ENCODE measurements around the gene HOMER2.
"Not testable (repeated sequence)": the region's sequence is repeated elsewhere in the genome, so short reads cannot be mapped to it uniquely, and the experiment has no call there.

The HOMER2 gene

GRCh38 chr15:82830427-82831173 is 121.9 kb downstream of the HOMER2 start:
- DNase-seq = no peak

DNA sequence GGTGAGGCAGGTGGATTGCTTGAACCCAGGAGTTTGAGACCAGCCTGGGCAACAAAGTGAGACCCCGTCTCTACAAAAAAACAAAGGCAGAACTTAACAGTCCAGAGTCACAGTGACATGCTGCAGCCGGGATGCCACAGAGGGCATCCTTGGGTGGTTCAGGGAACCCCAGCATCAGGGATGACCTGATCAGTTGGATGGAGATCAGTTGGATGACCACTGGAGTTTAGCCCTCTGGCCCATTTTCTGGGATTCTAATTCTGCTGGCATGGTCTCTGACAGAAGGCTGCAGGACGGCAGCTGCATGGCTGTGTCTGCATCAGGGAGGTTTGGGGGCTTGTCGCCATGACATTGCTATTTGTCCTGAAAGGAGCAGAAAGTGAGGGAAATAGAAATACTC is 123.3 kb downstream of the HOMER2 start:
- DNase-seq = no peak

GRCh38 chr15:82828075-82828474 is 124.4 kb downstream of the HOMER2 start:
- DNase-seq = no peak

GRCh38 chr15:82823049-82823448 is 129.5 kb downstream of the HOMER2 start:
- DNase-seq = no peak

GRCh38 chr15:82821851-82822250 is 130.7 kb downstream of the HOMER2 start:
- DNase-seq = not testable (repeated sequence)

DNA sequence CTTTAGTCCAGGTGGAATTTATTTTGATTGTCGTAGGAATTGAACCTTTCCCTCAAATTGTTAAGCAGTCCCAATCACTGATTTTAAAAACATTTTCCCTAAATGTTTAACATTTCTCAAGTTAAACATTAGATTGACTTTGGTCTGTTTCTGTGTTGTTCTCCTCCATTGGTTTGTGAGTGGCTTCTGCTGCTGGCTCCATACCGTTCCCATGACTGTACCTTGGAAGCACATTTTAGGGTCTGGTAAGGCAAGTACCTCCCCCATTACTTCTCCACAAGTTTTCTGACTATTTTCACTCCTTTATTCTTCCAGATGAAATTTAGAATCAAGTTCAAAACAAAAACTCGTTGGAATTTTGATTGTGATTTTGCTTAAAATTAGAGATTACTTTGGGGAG is 131.1 kb downstream of the HOMER2 start:
- DNase-seq = not testable (repeated sequence)

DNA sequence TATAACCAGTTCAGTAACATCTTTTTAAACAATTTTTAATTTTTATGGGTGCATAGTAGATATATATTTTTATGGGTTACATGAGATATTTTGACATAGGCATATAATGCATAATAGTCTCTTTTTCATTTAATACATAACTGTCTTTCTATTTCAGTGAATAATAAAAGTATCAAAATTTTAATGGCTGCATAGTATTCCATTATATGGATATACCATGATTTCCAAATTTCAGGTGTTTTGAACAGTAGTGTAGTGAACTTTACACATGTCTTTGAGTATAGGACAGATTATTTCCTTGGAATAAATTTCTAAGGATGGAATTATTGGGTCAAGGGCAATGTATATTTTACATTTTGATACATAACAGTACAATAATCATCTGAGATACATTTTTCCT is 132.4 kb downstream of the HOMER2 start:
- DNase-seq = no peak

GRCh38 chr15:82812994-82813393 is 139.5 kb downstream of the HOMER2 start:
- peak; percentile 31 for DNase-seq

DNA sequence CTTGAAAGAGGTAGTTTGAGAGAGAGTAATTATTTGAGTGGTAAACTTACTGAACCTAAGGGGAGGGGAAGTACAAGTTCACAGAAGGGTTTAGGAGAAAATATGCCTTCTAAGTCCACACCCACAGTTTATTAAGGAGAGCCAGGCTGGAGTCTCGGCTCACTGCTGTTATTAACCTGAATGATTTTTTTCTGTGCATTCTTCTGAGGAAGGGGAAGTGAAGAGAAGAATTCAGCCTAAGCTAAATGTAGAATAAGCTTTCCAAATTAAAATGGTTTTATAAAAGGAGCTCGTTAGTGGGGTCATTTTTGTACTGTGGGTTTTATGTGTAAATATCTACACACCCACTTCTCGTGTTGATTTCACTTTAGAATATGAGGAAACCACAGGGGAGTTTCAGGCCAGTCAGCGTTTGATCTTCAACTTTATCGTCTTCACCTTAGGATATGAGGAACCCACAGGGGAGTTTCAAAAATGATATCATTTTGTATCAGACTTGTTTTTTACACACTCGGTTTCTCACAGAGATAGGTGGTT is 141.6 kb downstream of the HOMER2 start:
- DNase-seq = peak; percentile 71

- DNase-seq = peak; percentile 57
Observed at GRCh38 chr15:82810061-82810889, 142.2 kb downstream of the HOMER2 start.

- peak; percentile 99 for DNase-seq
Observed at GRCh38 chr15:82809308-82810060, 143.0 kb downstream of the HOMER2 start, which contains the start of gene WHAMM. TSS of gene WHAMM (plus strand) at chr15:82809628. CDS start at chr15:82809727, 99 bp downstream.

GRCh38 chr15:82808634-82809041 is 143.9 kb downstream of the HOMER2 start:
- DNase-seq = peak; percentile 12

- no peak for DNase-seq
Observed at GRCh38 chr15:82807920-82808633, 144.4 kb downstream of the HOMER2 start.

- peak; percentile 24 for DNase-seq
Observed at GRCh38 chr15:82805994-82806406, 146.5 kb downstream of the HOMER2 start, which contains the start of gene FSD2. TSS of gene FSD2 (minus strand) at chr15:82806069. CDS start at chr15:82787390, 18,679 bp downstream.

GRCh38 chr15:82804575-82804949 is 148.0 kb downstream of the HOMER2 start:
- peak; percentile 24 for DNase-seq

DNA sequence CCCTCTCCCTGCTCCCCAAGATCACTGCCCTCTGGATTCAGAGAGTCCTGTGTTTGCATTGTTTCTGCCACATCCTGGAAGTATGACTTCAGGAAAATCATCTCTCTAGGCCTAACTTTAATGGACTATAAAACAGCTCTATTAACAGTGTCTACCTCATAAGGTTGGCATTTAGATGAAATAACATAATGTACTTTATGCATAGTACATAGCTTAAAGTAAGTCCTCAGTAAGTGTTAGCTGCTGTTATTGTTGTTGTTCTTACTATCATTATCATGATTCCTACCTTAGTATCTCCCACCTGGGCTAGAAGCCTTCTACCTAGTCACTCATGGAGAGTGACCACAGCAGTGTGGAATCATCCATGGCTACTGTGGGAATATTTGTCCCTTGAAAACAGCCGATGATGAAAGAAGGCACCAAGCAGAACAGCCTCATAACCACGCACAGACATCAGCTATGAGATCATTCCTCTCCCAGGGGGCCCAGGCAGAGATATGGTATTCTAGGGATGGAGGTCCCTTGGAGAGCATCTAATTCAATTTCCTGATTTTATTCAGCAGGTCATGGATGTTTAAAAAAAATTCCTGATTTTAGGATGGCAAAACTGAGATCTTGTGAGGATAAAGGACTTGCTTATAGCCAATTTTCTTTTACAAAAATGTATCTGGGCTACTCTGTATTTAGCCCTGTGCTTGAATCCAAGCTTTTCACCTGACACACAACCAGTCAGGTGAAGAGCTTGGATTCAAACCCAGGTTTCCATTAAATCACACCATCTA is 148.5 kb downstream of the HOMER2 start:
- DNase-seq = no peak

DNA sequence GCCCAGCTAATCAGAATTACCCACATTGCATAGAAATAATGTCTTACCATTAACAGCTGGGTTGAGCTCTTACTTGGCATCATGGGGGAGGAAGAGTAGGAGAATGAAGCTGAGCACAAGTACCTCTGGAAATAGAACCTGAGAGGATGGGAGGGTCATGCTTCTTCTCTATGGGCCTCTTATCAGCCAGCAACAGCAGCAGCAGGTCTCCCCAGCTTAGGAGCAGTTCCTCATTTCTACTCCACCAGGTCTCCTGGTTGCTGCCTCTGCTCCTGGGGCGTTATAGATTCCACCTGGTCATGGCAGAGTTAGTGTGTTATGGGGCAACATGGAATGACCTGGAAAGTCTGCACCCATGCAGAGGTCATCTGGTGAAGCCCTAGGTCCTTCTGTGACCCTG is 150.0 kb downstream of the HOMER2 start:
- DNase-seq = peak; percentile 91

- DNase-seq = no peak
Observed at GRCh38 chr15:82799183-82799841, 153.2 kb downstream of the HOMER2 start.

Data from hematopoietic multipotent progenitor cell treated with erythropoietin and hydrocortisone succinate and interleukin-3 and kit ligand, for 6 days (in vitro differentiated cells).